Myocyte (in vitro differentiated cells): ENCODE measurements around the gene FAM222A. TPM values are rescaled to one million over a fixed set of nuclear protein-coding genes. Genes with fewer than 3 reads are reported as not detected.
A peak's percentile ranks its signal among the peaks of the same experiment; 100 is the strongest.

Source experiments
- DNase-seq: peaks from one replicate; pipeline ENCODE4 v3.0.0-alpha.2; 2012; ENCODE audit warnings: low read depth
- total RNA-seq: library from RNA; depleted of rRNA; stranded (reverse); fragments of >200 nt; gene quantifications from 2 replicates; pipeline ENCODE4 v1.2.3, GENCODE V29; 2014

FAM222A gene
- total RNA-seq, 1 donor from 2014 or later, result 5.7 TPM

DNA sequence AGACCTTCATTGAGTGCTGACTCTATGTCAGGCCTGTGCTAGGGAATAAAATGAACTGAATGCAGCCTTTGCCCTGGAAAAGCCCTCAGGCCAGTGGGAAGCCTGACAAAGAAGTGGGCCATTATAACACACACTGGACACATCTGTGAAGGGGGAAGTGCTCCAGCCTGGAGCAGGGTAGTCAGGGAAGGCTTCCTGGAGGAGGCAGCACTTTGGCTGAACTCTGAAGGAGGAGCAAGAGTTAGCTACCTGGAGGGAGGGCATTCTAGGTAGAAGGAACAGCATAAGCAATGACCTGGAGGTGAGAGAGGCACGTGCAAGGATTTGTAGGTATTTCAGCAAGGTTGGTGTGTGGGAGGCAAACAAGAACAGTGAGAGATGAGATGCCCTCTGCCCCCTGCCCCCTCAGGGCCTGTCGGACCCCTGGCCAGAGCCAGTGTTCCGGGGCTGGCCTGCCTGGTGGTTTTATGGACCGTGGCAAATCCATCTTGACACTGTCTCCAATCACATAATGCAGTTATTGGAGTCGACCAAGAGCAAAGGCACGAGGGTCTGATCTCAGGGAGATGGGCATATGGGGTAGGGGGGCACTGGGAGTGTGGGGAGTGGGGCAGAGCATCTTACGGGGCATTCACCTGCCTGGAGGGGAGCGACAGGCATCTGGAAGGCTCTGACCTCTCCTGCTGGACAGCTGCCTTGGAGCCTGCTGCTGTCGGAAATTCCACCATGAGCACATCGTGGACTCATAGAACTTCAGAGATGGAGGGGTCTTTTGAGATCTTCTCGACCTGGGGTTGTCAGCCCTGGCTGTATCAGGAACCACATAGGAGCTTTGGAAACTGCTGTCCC is 2.7 kb upstream of the FAM222A start:
- no peak for DNase-seq

GRCh38 chr12:109711596-109712461 is 1.8 kb upstream of the FAM222A start:
- no peak for DNase-seq

GRCh38 chr12:109714141-109714912 is 702 bp downstream of the FAM222A start:
- peak; percentile 63 for DNase-seq

DNA sequence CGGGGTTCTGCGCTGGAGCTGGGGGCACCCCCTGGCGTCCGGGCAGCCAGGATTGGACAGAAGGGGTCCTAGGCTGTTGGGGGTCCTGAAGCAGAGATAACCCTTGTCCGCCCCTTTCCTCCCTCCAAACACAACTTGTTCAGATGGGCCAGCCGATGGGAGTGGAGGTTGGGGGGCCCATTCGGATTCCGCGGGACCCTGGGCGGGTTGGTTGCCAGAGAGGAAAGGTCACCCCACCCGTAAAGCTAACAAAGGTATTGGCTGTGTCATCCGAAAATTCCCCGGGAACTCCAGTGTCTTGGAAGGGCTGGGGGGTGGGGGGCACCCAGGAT is 1.3 kb downstream of the FAM222A start:
- no peak for DNase-seq

DNA sequence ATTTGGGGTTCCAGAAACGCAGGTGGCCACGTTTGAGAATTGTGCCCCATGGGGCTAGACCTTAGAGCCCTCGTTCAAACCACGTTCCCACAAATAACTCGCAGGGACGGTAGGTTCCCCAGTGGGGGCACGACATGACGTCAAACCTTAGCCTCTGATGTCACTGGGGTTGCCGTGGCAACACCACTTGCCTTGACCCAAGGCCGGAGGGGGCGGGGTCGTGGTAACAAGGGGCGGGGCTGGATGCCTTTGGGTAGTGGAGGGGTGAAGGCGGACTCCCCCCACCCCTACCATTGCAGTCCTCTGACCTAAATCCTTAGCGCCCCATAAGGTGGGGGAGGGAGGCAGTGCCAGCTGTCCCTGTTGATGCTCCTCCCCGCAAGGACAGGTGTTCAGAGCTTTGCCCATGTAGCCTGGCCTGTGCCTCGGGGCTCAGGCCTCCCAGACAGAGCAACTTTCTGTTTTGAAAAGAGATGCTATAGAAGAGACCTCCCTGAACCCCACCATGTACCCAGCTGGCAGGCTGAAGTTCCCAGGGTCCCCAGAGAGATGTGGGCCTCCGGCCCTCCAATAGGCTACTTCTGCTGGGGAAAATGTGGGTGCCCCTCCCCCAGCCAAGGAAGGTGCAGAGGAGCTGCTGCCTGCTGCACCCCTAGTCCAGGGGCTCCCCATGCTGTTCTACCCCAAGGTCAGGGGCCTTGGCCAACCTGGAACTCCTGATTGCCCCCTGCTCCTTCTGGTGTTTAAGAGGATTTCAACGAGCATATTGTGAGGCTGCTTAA is 1.9 kb downstream of the FAM222A start:
- peak; percentile 85 for DNase-seq

DNA sequence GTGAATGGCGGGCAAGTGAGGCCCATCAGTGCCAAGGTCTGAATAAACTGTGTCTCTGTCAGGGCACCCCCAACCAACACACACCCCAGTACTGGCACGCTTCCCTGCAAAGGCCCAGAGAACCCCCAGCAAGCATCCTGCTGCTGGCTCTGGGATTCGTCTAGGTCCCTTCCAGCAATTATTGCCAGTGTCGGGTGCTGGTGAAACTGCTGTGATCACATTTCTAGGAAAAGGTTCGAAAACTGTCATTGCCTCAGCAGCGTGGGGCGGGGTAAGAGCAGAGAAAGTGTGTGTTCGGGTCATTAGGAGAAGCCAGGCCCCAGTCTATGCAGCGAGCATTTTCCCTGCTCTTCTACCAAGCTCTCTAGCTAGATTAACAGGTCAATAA is 2.5 kb downstream of the FAM222A start:
- no peak for DNase-seq

- no peak for DNase-seq
Measured at GRCh38 chr12:109716512-109717389, 3.1 kb downstream of the FAM222A start.

DNA sequence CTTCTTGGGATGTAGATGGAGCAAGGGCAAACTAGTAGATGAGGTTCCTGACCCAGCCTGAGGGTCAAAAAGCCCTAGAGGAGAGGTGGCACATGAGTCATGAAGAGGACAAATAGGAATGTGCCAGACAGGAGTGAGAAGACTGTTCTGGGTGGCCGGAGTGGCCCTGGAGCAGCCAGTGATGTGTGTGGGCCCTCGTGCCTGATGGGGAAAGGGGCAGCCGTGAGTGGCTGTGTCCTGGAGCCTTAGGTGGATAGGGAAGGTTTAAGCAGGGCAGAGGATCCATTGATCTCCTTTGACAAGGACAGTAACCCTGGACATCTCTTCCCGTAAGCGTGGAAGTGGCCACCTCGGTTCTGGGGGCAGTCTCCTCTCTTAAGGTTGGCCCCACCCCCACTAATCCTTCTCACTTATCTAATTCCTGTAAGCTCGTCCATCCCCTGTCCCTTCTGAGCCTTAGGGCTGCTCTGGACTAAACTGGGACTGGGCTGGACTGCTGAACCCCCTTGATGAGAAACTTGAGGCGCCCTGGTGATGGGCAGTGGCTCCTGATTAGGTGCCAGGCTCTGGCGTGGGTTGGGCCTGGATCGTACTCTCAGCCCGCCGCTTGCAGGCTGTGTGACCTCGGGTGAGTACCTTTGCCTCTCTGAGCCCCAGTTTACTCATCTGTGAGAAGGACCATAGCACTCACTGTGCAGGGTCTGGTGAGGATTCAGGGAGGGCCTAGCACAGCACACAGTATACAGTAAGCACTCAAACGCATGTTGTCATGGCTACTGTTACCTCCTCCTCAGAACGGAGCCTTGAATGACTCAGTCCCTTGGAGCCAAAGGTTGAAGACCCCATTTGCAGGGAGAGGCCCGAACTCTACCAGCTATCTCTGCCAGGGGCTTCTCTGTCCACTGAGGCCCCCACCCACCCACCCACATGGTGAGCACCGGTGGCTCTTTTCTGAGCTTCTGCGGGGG is 4.0 kb downstream of the FAM222A start:
- no peak for DNase-seq

DNA sequence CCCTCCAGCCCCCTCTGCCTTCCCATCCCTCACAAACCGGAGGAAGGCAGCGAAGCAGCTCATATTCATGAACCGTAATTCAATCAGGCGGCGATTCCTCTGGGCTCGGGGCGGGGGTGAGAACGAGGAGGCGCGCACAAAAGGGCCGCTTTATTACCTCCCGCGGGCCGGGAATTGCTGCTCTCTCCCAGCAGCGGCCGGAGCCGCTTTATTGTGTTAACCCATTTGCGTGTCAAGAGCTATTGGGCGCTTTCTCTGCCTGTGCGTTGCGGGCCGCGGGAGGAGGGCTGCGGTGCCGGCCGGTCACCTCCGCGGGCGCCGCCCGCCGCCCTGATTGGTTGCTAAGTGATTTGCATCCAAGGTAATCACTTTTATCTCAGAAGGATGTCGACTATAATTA is 4.8 kb downstream of the FAM222A start:
- no peak for DNase-seq

- peak; percentile 51 for DNase-seq
Measured at GRCh38 chr12:109719123-109720022, 5.7 kb downstream of the FAM222A start.

DNA sequence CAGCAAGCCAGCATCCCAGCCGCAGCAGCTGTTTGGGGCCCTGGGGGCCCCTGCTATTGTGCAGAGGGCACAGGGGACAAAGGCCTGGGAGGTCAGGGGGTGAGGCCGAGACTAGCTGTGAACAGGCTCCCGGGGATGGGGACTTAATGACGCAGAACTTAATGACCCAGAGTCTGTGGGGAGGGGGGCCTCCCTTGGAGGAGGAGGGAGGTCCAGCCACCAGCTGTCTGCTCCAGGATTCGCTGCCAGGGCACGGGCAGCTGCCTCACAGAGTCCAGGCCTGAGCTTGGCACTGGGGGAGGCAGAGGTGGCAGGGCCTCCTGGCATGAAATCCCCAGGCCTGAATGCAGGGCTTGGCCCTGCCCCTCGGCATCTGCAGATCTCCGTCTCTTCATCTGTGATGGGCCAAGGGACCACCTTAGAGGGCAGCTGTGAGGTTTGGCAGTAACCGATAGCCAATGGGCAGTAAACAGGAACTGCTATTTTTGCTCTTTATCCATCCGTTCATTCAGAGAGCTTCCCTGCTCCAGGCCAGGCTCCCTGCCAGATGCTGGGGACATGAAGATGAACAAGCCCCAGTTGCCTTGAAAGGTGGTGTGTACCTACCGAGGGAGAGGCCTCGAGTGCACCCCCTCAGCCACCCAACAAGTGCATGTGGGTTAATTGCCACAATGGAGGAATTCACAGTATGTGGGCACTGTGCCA is 6.7 kb downstream of the FAM222A start:
- DNase-seq, result peak; percentile 72

- DNase-seq, result no peak
Measured at GRCh38 chr12:109720857-109721189, 7.2 kb downstream of the FAM222A start.

DNA sequence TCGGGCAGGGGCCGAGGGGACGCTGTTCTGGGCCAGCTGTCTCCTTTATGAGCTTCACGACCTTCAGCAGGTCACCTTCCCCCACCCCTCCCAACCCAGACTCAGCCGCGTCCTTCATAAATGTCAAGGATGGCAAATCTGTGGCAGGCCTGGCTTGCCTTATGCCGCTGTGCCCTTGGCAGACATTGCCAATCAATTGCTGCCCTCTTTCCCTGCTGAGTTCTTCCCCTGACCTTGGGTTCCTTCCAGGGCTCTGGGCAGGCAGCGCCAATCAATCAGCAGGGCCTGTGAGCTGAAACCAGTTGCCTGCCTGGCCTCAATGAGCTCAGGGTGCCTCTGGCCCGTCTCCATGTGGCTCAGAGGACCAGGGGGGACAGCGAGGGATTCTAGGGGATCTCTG is 7.7 kb downstream of the FAM222A start:
- DNase-seq, result peak; percentile 38

- no peak for DNase-seq
Measured at GRCh38 chr12:109722022-109722720, 8.5 kb downstream of the FAM222A start.

DNA sequence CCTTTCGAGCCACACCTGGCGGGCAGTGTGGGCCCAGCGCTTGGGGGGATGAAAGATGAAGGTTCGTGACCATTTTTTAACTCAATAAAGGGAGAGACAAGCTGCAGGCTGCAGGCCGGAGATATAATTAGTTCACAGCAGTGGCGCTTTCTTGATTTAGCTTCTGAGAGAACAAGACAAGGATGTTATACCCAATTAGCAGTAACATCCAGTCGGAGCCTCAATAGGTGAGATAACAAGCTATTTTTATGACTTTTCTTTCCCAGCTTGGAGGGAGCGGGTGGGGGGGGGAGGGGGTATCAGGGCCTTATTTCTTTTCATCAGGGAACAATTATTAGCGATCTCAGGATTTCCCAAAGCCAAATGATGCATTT is 9.1 kb downstream of the FAM222A start:
- peak; percentile 51 for DNase-seq

DNA sequence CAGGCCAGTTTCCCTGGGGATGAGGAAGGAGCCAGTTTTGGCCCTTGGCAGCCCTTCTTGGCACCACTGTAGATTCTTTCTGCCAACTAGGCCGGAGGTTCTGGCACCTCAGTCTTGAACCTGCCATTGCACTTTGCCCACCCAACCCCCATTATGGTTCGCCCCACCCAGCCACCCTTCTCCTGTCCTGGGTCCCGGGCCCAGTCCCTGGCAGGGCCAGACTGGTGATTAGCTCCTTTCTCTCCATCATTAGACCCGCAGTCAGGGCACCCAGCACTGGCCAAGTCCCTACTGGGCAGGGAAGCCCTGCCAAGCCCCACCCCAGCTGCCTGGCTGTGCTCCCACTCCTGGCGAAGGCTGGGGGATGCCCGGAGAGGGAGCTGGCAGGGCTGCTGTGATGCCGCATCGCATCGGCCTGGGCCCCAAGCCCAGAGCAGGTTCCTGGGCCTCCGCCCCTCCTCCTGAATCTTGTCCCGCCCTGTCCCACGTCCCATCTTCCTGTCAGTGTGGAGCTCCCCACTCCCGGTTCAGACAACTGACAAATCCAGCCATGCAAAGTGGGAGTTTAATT is 9.8 kb downstream of the FAM222A start:
- DNase-seq, result no peak
